Nephron progenitor cell (in vitro differentiated cells): ENCODE results near the gene MMP17.

ENCODE experiments used
- DNase-seq: peaks from one replicate; pipeline ENCODE4 v3.0.0; 2021
- H3K27ac Mint-ChIP-seq: 2 replicates; pipeline ENCODE4 v1.8.0; 2021; ENCODE audit warnings: mild to moderate bottlenecking, moderate library complexity, mixed read lengths
- H3K27me3 Mint-ChIP-seq: 2 replicates; pipeline ENCODE4 v1.8.0; 2021; ENCODE audit warnings: mild to moderate bottlenecking, low read depth, mixed read lengths; ENCODE audit not compliant: poor library complexity
- H3K36me3 Mint-ChIP-seq: 2 replicates; pipeline ENCODE4 v1.8.0; 2021; ENCODE audit warnings: low read depth, mixed read lengths
- H3K4me1 Mint-ChIP-seq: 2 replicates; pipeline ENCODE4 v1.8.0; 2021; ENCODE audit warnings: mixed read lengths
- H3K4me3 Mint-ChIP-seq: 2 replicates; pipeline ENCODE4 v1.8.0; 2021; ENCODE audit warnings: mild to moderate bottlenecking, moderate library complexity, mixed read lengths
- H3K9me3 Mint-ChIP-seq: 2 replicates; pipeline ENCODE4 v1.8.0; 2021; ENCODE audit warnings: mild to moderate bottlenecking, moderate library complexity, mixed read lengths
- TF ChIP-seq, protein P1 (sequence below): fragments of 200-600 bp; sonication (generic); IDR thresholded peaks from 2 replicates; pipeline ENCODE4 v1.5.0; 2021; ENCODE audit warnings: antibody characterized with exemption

Gene MMP17

DNA sequence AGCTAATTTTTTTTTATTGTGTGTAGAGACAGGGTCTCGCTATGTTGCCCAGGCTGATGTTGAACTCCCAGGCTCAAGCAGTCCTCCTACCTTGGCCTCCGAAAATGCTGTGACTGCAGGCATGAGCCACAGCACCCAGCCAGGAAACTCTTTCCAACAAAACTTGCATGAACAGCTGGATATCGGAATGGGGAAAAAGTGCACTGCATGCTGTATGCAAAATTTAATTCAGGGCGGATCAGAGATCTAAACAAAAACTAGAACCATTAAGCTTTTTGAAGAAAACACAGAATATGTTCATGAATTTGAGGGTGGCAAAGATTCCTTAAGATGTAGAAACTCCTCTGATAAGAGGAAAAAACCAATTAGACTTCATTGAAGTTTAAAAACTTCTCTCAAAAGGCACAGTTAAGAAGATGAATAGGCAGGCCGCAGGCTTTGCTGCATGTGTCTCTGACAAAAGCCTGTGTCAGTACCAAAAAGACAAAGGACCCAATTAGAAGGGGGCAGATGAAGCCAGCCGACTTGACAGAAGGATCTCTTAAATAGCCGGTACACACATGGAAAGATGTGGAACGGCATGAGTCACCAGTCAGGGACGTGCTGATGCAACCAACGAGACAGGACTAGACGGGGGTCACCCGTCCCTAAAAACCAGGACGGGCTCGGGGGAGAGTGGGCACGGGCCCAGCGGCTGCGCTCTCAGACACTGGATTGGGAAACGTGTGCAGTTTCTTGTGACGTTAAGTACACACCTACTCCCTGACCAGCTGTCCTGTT is 34.8 kb upstream of the MMP17 start:
- Mint-ChIP-seq H3K27ac (peak overlapping the region; percentile 83), H3K4me3 (no peak overlapping the region), H3K9me3 (no peaks in the 10 kb centered on the region), H3K36me3 (peaks cover 63% of the 10 kb centered on the region), H3K27me3 (no peaks in the 10 kb centered on the region), H3K4me1 (peaks cover 8% of the 10 kb centered on the region)
- DNase-seq = no peak
- TF ChIP-seq, protein P1, sequence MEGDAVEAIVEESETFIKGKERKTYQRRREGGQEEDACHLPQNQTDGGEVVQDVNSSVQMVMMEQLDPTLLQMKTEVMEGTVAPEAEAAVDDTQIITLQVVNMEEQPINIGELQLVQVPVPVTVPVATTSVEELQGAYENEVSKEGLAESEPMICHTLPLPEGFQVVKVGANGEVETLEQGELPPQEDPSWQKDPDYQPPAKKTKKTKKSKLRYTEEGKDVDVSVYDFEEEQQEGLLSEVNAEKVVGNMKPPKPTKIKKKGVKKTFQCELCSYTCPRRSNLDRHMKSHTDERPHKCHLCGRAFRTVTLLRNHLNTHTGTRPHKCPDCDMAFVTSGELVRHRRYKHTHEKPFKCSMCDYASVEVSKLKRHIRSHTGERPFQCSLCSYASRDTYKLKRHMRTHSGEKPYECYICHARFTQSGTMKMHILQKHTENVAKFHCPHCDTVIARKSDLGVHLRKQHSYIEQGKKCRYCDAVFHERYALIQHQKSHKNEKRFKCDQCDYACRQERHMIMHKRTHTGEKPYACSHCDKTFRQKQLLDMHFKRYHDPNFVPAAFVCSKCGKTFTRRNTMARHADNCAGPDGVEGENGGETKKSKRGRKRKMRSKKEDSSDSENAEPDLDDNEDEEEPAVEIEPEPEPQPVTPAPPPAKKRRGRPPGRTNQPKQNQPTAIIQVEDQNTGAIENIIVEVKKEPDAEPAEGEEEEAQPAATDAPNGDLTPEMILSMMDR = no peak

DNA sequence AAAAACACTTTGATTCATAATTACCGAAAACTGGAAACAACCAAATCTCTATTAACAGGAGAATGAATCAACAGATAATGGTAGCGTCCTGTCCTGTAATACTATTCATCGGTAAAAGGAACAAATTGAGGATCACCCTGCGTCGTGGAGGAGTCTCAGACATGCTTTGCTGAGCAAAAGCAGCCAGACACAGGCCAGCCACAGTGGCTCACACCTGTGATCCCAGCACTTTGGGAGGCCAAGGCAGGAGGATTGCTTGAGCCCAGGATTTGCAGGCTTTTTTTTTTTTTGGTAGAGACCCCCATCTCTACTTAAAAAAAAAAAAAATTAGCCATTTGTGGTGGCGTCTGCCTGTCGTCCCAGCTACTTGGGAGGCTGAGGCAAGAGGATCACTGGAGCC is 34.1 kb upstream of the MMP17 start:
- no peak for DNase-seq
- Mint-ChIP-seq H3K36me3 (peaks cover 63% of the 10 kb centered on the region), H3K4me3 (no peak overlapping the region), H3K27ac (peak overlapping the region; percentile 51), H3K9me3 (no peaks in the 10 kb centered on the region), H3K27me3 (no peaks in the 10 kb centered on the region), H3K4me1 (peaks cover 8% of the 10 kb centered on the region)
- TF ChIP-seq, protein P1 = no peak

DNA sequence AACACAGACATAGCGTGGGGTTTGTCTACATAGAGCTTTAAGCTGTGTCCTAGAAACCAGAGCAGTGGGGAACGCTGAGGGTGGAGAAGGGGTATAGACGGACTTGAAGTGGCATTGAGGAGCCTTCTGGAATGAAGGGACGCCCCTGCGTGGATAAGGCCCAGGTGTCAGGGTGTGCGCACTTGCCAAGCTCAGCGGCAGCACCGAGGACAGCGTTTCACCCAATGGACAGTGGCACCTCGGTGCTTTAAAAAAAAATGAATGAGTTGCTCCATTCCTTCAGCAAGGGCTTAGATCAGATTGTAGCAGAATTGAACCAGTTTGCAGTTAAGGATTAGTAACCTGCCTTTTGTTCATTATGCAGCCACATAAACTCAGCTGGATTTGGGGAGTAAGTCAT is 33.6 kb upstream of the MMP17 start:
- peaks cover 61% of the 10 kb centered on the region for H3K36me3 Mint-ChIP-seq
- H3K9me3 Mint-ChIP-seq = no peaks in the 10 kb centered on the region

DNA sequence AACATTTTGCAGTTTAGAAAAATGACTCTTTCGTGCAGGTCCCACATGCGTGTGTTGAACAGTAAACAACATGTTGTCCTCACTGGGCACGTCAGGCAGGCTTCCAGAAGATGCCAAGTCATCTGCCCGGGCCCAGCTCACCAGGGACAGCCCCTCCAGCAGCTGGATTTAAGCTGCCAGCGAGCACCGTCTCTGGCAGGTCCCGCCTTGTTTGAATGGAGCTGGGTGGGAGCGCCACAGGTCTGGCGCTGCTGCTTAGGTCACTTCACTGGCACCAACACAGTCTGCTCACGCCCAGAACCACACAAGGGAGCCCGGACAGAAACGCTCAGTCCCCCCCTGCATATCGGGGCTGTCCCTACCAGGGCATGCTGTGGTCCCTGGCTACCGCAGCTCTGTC is 33.1 kb upstream of the MMP17 start:
- peaks cover 56% of the 10 kb centered on the region for H3K36me3 Mint-ChIP-seq
- no peak overlapping the region for H3K4me3 Mint-ChIP-seq

More for the DNA sequence above, 33.6 kb upstream of the MMP17 start:
- DNase-seq = no peak
- no peak overlapping the region for H3K4me3 Mint-ChIP-seq
- no peak overlapping the region for H3K27ac Mint-ChIP-seq
- peaks cover 8% of the 10 kb centered on the region for H3K4me1 Mint-ChIP-seq
- TF ChIP-seq, protein P1 = no peak
- no peaks in the 10 kb centered on the region for H3K27me3 Mint-ChIP-seq

DNA sequence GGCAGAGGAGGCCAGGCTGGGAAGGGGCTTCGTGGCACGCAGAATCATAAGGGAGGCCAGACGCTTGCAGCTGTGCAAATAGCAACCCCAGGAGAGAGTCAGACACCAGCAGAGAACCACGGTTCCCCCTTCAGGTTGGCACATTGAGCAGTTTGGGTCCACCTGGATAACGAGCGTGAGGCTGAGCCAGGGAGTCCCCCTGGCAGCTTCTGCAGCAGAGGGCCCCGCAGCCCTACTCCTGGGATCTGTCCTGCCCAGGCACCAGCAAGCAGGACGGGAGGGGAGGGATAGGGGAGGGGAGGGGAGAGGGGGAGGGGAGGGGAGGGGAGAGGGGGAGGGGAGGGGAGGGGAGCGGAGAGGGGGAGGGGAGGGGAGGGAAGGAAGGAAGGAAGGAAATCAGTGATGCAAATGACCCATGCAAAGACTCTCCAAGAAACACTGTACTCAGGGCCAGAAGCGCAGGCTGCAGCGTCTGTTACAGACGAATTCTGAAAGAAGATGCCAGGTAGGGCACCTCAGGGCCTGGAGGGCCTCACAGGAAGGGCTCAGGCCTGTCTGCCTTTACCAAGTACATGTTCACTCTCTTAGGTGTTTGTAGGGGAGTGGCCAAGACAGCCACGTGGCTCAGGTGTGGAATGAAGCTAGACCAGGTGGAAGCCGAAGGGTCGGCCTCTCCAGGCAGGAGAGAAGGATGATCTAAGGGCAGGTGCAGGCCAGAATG is 32.3 kb upstream of the MMP17 start:
- Mint-ChIP-seq H3K9me3 (no peaks in the 10 kb centered on the region), H3K27ac (peak overlapping the region; percentile 65), H3K27me3 (no peaks in the 10 kb centered on the region), H3K36me3 (peaks cover 52% of the 10 kb centered on the region), H3K4me1 (peaks cover 8% of the 10 kb centered on the region), H3K4me3 (no peak overlapping the region)
- no peak for DNase-seq
- TF ChIP-seq, protein P1 = no peak

More for the DNA sequence above, 33.1 kb upstream of the MMP17 start:
- H3K27ac Mint-ChIP-seq = no peak overlapping the region
- no peaks in the 10 kb centered on the region for H3K9me3 Mint-ChIP-seq
- TF ChIP-seq, protein P1 = no peak
- no peaks in the 10 kb centered on the region for H3K27me3 Mint-ChIP-seq
- DNase-seq = no peak
- peaks cover 8% of the 10 kb centered on the region for H3K4me1 Mint-ChIP-seq
